ENCODE measurements around the gene ZBTB16. TPM values are rescaled to one million over a fixed set of nuclear protein-coding genes. Genes with fewer than 3 reads are reported as not detected.

The ZBTB16 gene
- total and polyA plus RNA-seq, 2 donors (not counting 3 experiments of a cell fraction or from before 2014, with no cell fraction given) = 9.8 to 20.3 TPM

GRCh38 chr11:114209343-114209742 lies 149.8 kb downstream of the ZBTB16 start:
- ChIA-PET POLR2A (no interaction called here), CTCF (interaction anchor here (1.6 kb wide), 1 partner anchor 11 kb away, joined by 5 read pairs; no protein-coding TSS in a partner anchor)
- Histone ChIP-seq H3K4me1 (ENCODE audit: control insufficient read depth, extremely low read depth, insufficient read depth, low read length) (peaks cover 8% of the 10 kb centered on the region), H3K9me1 (replicated peaks; ENCODE audit: control insufficient read depth, extremely low read depth, insufficient read depth, low read length) (no peaks in the 10 kb centered on the region), H3K36me3 (ENCODE audit: control insufficient read depth in 2 of 2, extremely low read depth in 1 of 2, insufficient read depth in 2 of 2, low read length in 2 of 2) (no peaks in the 10 kb centered on the region), H3K9ac (replicated peaks; ENCODE audit: extremely low read depth, insufficient read depth, low read length) (no peak overlapping the region), H3K4me2 (ENCODE audit: insufficient read depth, low read length) (no peak overlapping the region), H3K27ac (ENCODE audit: insufficient read depth, low read depth, low read length) (no peak overlapping the region), H3K79me2 (ENCODE audit: control insufficient read depth, insufficient read depth, low read length) (no peaks in the 10 kb centered on the region), H3K9me3 (replicated peaks; ENCODE audit: control insufficient read depth, insufficient read depth, low read length) (no peaks in the 10 kb centered on the region), H4K20me1 (replicated peaks; ENCODE audit: control insufficient read depth, extremely low read depth, insufficient read depth, low read length) (no peaks in the 10 kb centered on the region), H2AFZ (ENCODE audit: low read depth, low read length) (no peak overlapping the region), H3K27me3 (ENCODE audit: control insufficient read depth in 2 of 2, insufficient read depth in 2 of 2, low read length in 2 of 2) (no peaks in the 10 kb centered on the region), H3K4me3 (replicated peaks in 1 of 3; ENCODE audit: insufficient read depth in 1 of 3, low read depth in 1 of 3, low read length in 3 of 3) (no peak overlapping the region)
- DNase-seq (ENCODE audit: low read depth, low spot score) (no peak), FAIRE-seq (no peak)
- dilution Hi-C loops (cut with MboI; ENCODE audit: extremely low pct_ligation_motif_present, low sequenced_read_pairs) (no loop called here), intact Hi-C loops (cut with micrococcal nuclease) (no loop called here)
- TF ChIP-seq POLR2A (IDR thresholded peaks at IDR 0.05; ENCODE audit: low read depth, low read length) (no peak), CTCF (IDR thresholded peaks at IDR 0.05; ENCODE audit: extremely low read depth in 1 of 2, insufficient read depth in 1 of 2, low read depth in 1 of 2, low read length in 2 of 2) (no peak), MAX (IDR thresholded peaks at IDR 0.05; ENCODE audit: insufficient read depth, insufficient read length) (no peak), GATA2 (IDR thresholded peaks at IDR 0.05; ENCODE audit: insufficient read depth, insufficient read length, low read depth, low read length) (no peak), FOS (IDR thresholded peaks at IDR 0.05; ENCODE audit: borderline replicate concordance, insufficient read depth, low read length) (no peak), POLR2AphosphoS5 (IDR thresholded peaks at IDR 0.05; ENCODE audit: insufficient read depth, low read depth, low read length) (no peak), JUN (IDR thresholded peaks at IDR 0.05; ENCODE audit: borderline replicate concordance, insufficient read depth, insufficient read length, low read depth) (no peak), MYC (IDR thresholded peaks at IDR 0.05; ENCODE audit: low read depth, low read length) (no peak), EZH2 (IDR thresholded peaks at IDR 0.05; ENCODE audit: borderline replicate concordance, low read depth, low read length, severe bottlenecking) (no peak)
- BruUV-seq (replicated peaks) = no TSS peak

Data from endothelial cell of umbilical vein (primary cell).